HEK293T (cell line): Measurements from ENCODE around the gene UQCRH.

ENCODE experiments used
- FOXM1 ChIP-seq: fragments of 450-650 bp; IDR thresholded peaks from 2 replicates; pipeline ENCODE4 v1.6.1; 2017; ENCODE audit warnings: mild to moderate bottlenecking, borderline replicate concordance
- HDGF ChIP-seq: fragments of 450-650 bp; IDR thresholded peaks from 2 replicates; pipeline ENCODE4 v1.6.1; 2017; ENCODE audit warnings: antibody characterized with exemption, borderline replicate concordance
- LEF1 ChIP-seq: fragments of 450-650 bp; IDR thresholded peaks from 2 replicates; pipeline ENCODE4 v1.6.1; 2017; ENCODE audit warnings: mild to moderate bottlenecking, borderline replicate concordance
- PKNOX1 ChIP-seq: fragments of 450-650 bp; IDR thresholded peaks from 2 replicates; pipeline ENCODE4 v1.6.1; 2016
- SP1 ChIP-seq: fragments of 450-650 bp; IDR thresholded peaks from 2 replicates; pipeline ENCODE4 v1.6.1; 2017
- TARDBP ChIP-seq: fragments of 450-650 bp; IDR thresholded peaks from 2 replicates; pipeline ENCODE4 v1.6.1; 2016
- ZNF384 ChIP-seq: fragments of 450-650 bp; IDR thresholded peaks from 2 replicates; pipeline ENCODE4 v1.6.1; 2016

DNA sequence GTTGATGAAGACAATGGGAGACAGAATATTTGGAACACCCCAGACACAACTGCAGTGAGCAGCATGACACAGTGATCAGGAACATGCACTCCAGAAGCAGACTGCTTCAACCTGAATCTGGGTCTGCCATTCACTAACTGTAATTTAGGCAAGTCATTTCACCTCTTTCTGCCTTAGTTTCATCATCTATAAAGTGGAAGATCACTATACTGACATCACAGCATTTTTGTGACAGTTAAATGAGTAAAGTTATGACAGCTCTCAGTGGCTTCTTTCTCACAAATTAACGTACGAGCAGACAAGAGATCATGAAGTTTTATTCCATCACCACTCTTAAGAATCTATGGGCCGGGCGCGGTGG is 14.4 kb upstream of the UQCRH start:
- TF ChIP-seq ZNF384, result no peak
- TF ChIP-seq FOXM1, result no peak
- TF ChIP-seq SP1, result no peak
- TF ChIP-seq LEF1, result no peak
- TF ChIP-seq PKNOX1, result no peak
- no peak for TF ChIP-seq TARDBP
- TF ChIP-seq HDGF, result no peak
